Upper lobe of left lung (tissue), 4 donors: ENCODE results near the gene TPPP.

Experiments
- EP300 ChIP-seq, 4 donors: sonication (generic); formaldehyde crosslinking; IDR thresholded peaks; one replicate each; pipeline ENCODE4 v1.5.1; 2017; ENCODE audit warnings: antibody characterized with exemption in 4 of 4, control low read depth in 2 of 4
- POLR2A ChIP-seq, 4 donors: fragments of 450-650 bp; IDR thresholded peaks; one replicate each; pipeline ENCODE4 v1.5.1; 2016 to 2017; ENCODE audit warnings: antibody characterized with exemption in 4 of 4, mild to moderate bottlenecking in 2 of 4
- POLR2AphosphoS5 ChIP-seq, 2 donors: sonication (generic); formaldehyde crosslinking; IDR thresholded peaks; one replicate each; pipeline ENCODE4 v1.5.1; 2017; ENCODE audit warnings: antibody characterized with exemption in 2 of 2
- TF ChIP-seq, protein P1 (sequence below), 6 experiments: fragments of 450-650 bp in 4 of 6; fragments of 200-600 bp in 2 of 6; sonication (generic) in 2 of 6; IDR thresholded peaks; one replicate each; pipeline ENCODE4 v1.5.1; 2016 to 2019; ENCODE audit warnings: antibody characterized with exemption in 6 of 6

DNA sequence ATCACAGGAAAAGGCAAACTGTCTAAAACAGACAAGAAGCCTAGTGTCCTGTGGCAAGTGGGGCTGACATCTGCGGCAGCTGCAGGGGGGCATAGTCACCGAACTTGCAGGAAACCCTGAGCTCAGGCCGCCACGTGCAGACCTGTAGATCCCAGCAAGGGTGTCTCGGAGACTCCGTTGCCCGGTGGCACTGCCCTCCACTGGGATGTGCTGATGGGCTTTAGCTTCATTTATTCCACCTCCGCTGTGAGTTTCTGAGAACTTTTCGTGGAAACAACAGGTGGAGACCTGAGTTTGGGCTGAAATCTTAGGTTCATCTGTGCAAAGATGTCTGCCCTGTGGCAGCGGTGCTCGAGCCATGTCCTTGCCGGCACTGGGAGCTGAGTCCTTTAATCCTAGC is 59.0 kb downstream of the TPPP start:
- TF ChIP-seq POLR2A (IDR thresholded peaks at IDR 0.05) (no peak), EP300 (IDR thresholded peaks at IDR 0.05) (no peak), POLR2AphosphoS5 (IDR thresholded peaks at IDR 0.05) (no peak)
- TF ChIP-seq, protein P1, sequence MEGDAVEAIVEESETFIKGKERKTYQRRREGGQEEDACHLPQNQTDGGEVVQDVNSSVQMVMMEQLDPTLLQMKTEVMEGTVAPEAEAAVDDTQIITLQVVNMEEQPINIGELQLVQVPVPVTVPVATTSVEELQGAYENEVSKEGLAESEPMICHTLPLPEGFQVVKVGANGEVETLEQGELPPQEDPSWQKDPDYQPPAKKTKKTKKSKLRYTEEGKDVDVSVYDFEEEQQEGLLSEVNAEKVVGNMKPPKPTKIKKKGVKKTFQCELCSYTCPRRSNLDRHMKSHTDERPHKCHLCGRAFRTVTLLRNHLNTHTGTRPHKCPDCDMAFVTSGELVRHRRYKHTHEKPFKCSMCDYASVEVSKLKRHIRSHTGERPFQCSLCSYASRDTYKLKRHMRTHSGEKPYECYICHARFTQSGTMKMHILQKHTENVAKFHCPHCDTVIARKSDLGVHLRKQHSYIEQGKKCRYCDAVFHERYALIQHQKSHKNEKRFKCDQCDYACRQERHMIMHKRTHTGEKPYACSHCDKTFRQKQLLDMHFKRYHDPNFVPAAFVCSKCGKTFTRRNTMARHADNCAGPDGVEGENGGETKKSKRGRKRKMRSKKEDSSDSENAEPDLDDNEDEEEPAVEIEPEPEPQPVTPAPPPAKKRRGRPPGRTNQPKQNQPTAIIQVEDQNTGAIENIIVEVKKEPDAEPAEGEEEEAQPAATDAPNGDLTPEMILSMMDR (IDR thresholded peaks at IDR 0.05), result no peak
